ENCODE results near the gene TMBIM1. TPM values are rescaled to one million over a fixed set of nuclear protein-coding genes. Genes with fewer than 3 reads are reported as not detected.

TMBIM1 gene
- total RNA-seq, 1 experiment from 2014 or later, result 114 TPM

DNA sequence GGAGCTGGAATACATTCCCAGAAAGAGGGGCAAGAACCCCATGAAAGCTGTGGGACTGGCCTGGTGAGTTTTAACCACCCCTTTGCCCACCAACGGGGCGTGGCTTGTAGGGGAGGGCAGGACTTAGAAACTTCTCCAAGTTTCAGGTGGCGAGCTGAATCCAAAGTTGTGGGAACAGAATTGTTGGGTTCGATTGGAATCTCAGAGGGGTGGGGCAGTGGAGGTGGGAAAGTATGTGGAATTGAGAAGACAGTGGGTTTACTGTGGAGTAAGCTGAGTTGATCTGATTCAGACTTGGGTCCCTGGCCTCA is 20.9 kb downstream of the TMBIM1 start:
- TF ChIP-seq SIN3A (IDR thresholded peaks at IDR 0.05; ENCODE audit: borderline replicate concordance, insufficient read depth, low read depth, low read length) (no peak), POLR2AphosphoS5 (IDR thresholded peaks at IDR 0.05; ENCODE audit: low read depth, low read length) (no peak), TCF7L2 (IDR thresholded peaks at IDR 0.05; ENCODE audit: low read depth, low read length) (no peak)
- TF ChIP-seq, protein P1, sequence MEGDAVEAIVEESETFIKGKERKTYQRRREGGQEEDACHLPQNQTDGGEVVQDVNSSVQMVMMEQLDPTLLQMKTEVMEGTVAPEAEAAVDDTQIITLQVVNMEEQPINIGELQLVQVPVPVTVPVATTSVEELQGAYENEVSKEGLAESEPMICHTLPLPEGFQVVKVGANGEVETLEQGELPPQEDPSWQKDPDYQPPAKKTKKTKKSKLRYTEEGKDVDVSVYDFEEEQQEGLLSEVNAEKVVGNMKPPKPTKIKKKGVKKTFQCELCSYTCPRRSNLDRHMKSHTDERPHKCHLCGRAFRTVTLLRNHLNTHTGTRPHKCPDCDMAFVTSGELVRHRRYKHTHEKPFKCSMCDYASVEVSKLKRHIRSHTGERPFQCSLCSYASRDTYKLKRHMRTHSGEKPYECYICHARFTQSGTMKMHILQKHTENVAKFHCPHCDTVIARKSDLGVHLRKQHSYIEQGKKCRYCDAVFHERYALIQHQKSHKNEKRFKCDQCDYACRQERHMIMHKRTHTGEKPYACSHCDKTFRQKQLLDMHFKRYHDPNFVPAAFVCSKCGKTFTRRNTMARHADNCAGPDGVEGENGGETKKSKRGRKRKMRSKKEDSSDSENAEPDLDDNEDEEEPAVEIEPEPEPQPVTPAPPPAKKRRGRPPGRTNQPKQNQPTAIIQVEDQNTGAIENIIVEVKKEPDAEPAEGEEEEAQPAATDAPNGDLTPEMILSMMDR (IDR thresholded peaks at IDR 0.05), result no peak
- TF ChIP-seq, protein P2, sequence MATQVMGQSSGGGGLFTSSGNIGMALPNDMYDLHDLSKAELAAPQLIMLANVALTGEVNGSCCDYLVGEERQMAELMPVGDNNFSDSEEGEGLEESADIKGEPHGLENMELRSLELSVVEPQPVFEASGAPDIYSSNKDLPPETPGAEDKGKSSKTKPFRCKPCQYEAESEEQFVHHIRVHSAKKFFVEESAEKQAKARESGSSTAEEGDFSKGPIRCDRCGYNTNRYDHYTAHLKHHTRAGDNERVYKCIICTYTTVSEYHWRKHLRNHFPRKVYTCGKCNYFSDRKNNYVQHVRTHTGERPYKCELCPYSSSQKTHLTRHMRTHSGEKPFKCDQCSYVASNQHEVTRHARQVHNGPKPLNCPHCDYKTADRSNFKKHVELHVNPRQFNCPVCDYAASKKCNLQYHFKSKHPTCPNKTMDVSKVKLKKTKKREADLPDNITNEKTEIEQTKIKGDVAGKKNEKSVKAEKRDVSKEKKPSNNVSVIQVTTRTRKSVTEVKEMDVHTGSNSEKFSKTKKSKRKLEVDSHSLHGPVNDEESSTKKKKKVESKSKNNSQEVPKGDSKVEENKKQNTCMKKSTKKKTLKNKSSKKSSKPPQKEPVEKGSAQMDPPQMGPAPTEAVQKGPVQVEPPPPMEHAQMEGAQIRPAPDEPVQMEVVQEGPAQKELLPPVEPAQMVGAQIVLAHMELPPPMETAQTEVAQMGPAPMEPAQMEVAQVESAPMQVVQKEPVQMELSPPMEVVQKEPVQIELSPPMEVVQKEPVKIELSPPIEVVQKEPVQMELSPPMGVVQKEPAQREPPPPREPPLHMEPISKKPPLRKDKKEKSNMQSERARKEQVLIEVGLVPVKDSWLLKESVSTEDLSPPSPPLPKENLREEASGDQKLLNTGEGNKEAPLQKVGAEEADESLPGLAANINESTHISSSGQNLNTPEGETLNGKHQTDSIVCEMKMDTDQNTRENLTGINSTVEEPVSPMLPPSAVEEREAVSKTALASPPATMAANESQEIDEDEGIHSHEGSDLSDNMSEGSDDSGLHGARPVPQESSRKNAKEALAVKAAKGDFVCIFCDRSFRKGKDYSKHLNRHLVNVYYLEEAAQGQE (IDR thresholded peaks at IDR 0.05; ENCODE audit: insufficient read depth in 1 of 2, low read depth in 2 of 2, low read length in 1 of 2), result no peak
- no TSS peak for BruUV-seq (replicated peaks)
- H3K36me3 ChIP-seq (ENCODE audit: control insufficient read depth, insufficient read depth, low read length), result peaks cover 10% of the 10 kb centered on the region
- H3K27me3 ChIP-seq (ENCODE audit: control insufficient read depth, insufficient read depth, low read length), result no peaks in the 10 kb centered on the region
- in situ Hi-C loops (cut with HindIII; ENCODE audit: low pct_unique_long_range_greater_than_20kb, low sequenced_read_pairs), result no loop called here
- POLR2A ChIA-PET, result no interaction called here
- DNase-seq (ENCODE audit: low read depth, low spot score) (no peak), ATAC-seq (no peak)
- peak overlapping the region; percentile 78 for H3K27ac ChIP-seq (ENCODE audit: low read length)
- CTCF ChIA-PET, result interaction anchor here (0.5 to 1.8 kb wide), 3 partner anchors 16 to 136 kb away, joined by 3 to 7 read pairs (median 5); partner anchors contain the start of gene CATIP
- H3K9me3 ChIP-seq (ENCODE audit: control insufficient read depth, insufficient read depth, low read depth, low read length), result no peaks in the 10 kb centered on the region
- intact Hi-C loops (cut with micrococcal nuclease; ENCODE audit: unreplicated experiment), result no loop called here
- H3K4me3 ChIP-seq (ENCODE audit: low read depth in 2 of 2, low read length in 2 of 2), result peak overlapping the region; percentile 86 to 93
- peaks cover 20% of the 10 kb centered on the region for H3K4me1 ChIP-seq (ENCODE audit: control insufficient read depth, insufficient read depth, low read length)

DNA sequence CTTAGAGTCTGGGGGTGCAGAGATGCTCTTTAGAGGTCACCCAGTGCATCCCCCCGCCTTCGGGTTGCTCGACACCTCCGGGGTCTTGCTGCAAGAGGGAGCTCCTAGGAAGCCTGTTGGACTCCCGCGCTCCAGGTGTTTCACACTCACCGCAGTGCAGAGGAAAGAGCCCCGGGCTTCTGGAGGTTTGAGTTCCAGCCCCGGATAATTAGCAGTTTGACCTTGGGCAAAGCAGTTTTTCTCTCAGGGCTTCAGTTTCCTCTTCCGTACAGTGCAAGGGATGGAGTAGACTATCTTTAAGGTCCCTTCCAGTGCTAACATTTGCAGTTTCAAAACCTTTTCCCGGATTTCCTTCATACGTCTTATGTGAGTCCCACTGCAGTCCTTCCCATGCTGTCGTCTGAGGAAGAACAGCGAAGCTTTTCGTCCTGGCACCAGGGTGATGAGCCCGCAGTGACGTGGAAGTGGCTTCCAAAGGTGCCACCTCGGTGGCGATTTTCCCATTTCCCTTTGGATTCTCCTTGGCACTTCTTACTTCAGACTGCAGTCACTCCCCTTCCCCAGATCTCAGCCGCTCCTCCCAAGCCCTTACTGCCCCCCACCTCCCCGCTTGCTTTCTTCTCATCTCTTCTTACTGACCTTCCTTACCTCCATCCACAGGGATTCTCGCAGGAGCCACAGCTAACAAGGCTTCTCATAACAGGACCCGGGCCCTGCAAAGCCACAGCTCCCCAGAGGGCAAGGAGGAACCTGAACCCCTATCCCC is 21.4 kb downstream of the TMBIM1 start:
- BruUV-seq (replicated peaks), result no TSS peak

More for the DNA sequence above, 21.4 kb downstream of the TMBIM1 start:
- DNase-seq (ENCODE audit: low read depth, low spot score) (no peak), ATAC-seq (no peak)
- Histone ChIP-seq H3K4me1 (ENCODE audit: control insufficient read depth, insufficient read depth, low read length) (peaks cover 20% of the 10 kb centered on the region), H3K4me3 (ENCODE audit: low read depth in 2 of 2, low read length in 2 of 2) (peak overlapping the region; percentile 86 to 93), H3K27me3 (ENCODE audit: control insufficient read depth, insufficient read depth, low read length) (no peaks in the 10 kb centered on the region), H3K9me3 (ENCODE audit: control insufficient read depth, insufficient read depth, low read depth, low read length) (no peaks in the 10 kb centered on the region), H3K27ac (ENCODE audit: low read length) (peak overlapping the region; percentile 78), H3K36me3 (ENCODE audit: control insufficient read depth, insufficient read depth, low read length) (peaks cover 10% of the 10 kb centered on the region)
- TF ChIP-seq, protein P1 (IDR thresholded peaks at IDR 0.05), result no peak
- TF ChIP-seq POLR2AphosphoS5 (IDR thresholded peaks at IDR 0.05; ENCODE audit: low read depth, low read length) (no peak), TCF7L2 (IDR thresholded peaks at IDR 0.05; ENCODE audit: low read depth, low read length) (no peak), SIN3A (IDR thresholded peaks at IDR 0.05; ENCODE audit: borderline replicate concordance, insufficient read depth, low read depth, low read length) (no peak)
- TF ChIP-seq, protein P2 (IDR thresholded peaks at IDR 0.05; ENCODE audit: insufficient read depth in 1 of 2, low read depth in 2 of 2, low read length in 1 of 2), result no peak
- CTCF ChIA-PET, result interaction anchor here (0.5 to 1.8 kb wide), 3 partner anchors 17 to 137 kb away, joined by 3 to 7 read pairs (median 3); no protein-coding TSS in a partner anchor
- in situ Hi-C loops (cut with HindIII; ENCODE audit: low pct_unique_long_range_greater_than_20kb, low sequenced_read_pairs), result no loop called here
- intact Hi-C loops (cut with micrococcal nuclease; ENCODE audit: unreplicated experiment), result no loop called here
- POLR2A ChIA-PET, result interaction anchor here (0.5 kb wide), 1 partner anchor 16 kb away, joined by 4 read pairs; no protein-coding TSS in a partner anchor
